Activated CD4-positive, alpha-beta T cell treated with anti-CD3 and anti-CD28 coated beads, Interleukin-2, amount 10 ng/mL, durations not matched to agents 7 days and 5 days (primary cell): ENCODE data around the gene FAM89B. TPM values are rescaled to one million over a fixed set of nuclear protein-coding genes. Genes with fewer than 3 reads are reported as not detected.
A peak's percentile ranks its signal among the peaks of the same experiment; 100 is the strongest.
"Not testable (repeated sequence)": the region's sequence is repeated elsewhere in the genome, so short reads cannot be mapped to it uniquely, and the experiment has no call there.

Experiments
- CTCF ChIA-PET: fragments of 350-600 bp; sonication (Branson Sonifier 250); formaldehyde crosslinking; loops from one replicate; lab custom pipeline; 2021; ENCODE audit warnings: antibody characterized with exemption; lab: Charles Lee
- POLR2A ChIA-PET: fragments of 350-600 bp; sonication (Branson Sonifier 250); formaldehyde crosslinking; loops from one replicate; lab custom pipeline; 2021; ENCODE audit warnings: antibody characterized with exemption; lab: Charles Lee
- DNase-seq: peaks from one replicate; pipeline ENCODE4 v3.0.0-alpha.2; 2020
- H3K27ac Mint-ChIP-seq: one replicate; pipeline ENCODE4 v1.8.0; 2021; ENCODE audit warnings: mild to moderate bottlenecking, moderate library complexity, mixed read lengths
- H3K27me3 Mint-ChIP-seq: one replicate; pipeline ENCODE4 v1.8.0; 2021; ENCODE audit warnings: mixed read lengths
- H3K36me3 Mint-ChIP-seq: one replicate; pipeline ENCODE4 v1.8.0; 2021; ENCODE audit warnings: low read depth, mixed read lengths
- H3K4me1 Mint-ChIP-seq: one replicate; pipeline ENCODE4 v1.8.0; 2021; ENCODE audit warnings: mixed read lengths
- H3K4me3 Mint-ChIP-seq: one replicate; pipeline ENCODE4 v1.8.0; 2021; ENCODE audit warnings: mild to moderate bottlenecking, moderate library complexity, mixed read lengths
- H3K9me3 Mint-ChIP-seq: one replicate; pipeline ENCODE4 v1.8.0; 2021; ENCODE audit warnings: mixed read lengths
- total RNA-seq, 2 experiments: library from RNA; stranded (reverse); gene quantifications; one replicate each; pipeline ENCODE4 v1.2.3, GENCODE V29; 2021

The FAM89B gene
- 10 to 100 TPM; 34.1 to 42.1 TPM for total RNA-seq

DNA sequence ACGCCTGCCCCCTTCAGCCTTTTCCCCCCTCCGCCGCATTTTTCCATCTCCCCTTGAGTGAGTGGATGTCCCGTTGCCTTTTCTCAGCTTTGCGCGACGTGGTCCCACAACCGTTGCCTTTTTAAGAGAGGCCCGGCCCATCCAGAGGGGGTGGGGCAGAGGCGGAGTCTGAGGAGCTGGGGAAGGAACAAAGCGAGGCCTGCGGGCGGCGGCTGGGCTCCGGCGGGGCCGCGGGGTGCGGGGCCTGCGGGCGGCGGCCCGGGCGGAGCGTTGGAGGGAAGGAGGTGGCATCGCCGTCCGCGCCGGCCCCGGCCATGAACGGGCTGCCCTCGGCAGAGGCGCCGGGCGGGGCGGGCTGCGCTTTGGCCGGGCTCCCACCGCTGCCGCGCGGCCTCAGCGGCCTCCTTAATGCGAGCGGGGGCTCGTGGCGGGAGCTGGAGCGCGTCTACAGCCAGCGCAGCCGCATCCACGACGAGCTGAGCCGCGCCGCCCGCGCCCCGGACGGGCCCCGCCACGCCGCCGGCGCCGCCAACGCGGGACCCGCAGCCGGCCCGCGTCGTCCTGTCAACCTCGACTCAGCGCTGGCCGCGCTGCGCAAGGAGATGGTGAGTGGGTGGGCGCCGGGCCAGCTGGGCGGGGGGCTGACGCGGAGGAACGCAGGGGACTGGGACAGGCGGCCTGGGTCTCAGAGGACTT is at the start of gene FAM89B:
Gene FAM89B, plus strand, starts transcription at position 183 of the 696 bp plus-strand sequence. Its CDS starts 132 bp downstream, at position 315.
- peak within 1 kb of the TSS; percentile 99 for H3K27ac Mint-ChIP-seq
- H3K4me3 Mint-ChIP-seq, result peak within 1 kb of the TSS; percentile 99
- peaks cover 47% of the 10 kb centered on the region for H3K4me1 Mint-ChIP-seq
- H3K36me3 Mint-ChIP-seq, result peaks cover 28% of the 10 kb centered on the region
- CTCF ChIA-PET, result interaction anchor here (0.6 to 6.0 kb wide), 17 partner anchors 8 to 202 kb away, joined by 3 to 57 read pairs (median 5); partner anchors contain the start of genes LTBP3, MAP3K11 and PCNX3
- no peaks in the 10 kb centered on the region for H3K9me3 Mint-ChIP-seq
- POLR2A ChIA-PET, result interaction anchor here (0.6 to 1.0 kb wide), 3 partner anchors 16 to 793 kb away, joined by 3 read pairs; partner anchors contain the start of gene NEAT1
- DNase-seq, result peak; percentile 94
- no peaks in the 10 kb centered on the region for H3K27me3 Mint-ChIP-seq

DNA sequence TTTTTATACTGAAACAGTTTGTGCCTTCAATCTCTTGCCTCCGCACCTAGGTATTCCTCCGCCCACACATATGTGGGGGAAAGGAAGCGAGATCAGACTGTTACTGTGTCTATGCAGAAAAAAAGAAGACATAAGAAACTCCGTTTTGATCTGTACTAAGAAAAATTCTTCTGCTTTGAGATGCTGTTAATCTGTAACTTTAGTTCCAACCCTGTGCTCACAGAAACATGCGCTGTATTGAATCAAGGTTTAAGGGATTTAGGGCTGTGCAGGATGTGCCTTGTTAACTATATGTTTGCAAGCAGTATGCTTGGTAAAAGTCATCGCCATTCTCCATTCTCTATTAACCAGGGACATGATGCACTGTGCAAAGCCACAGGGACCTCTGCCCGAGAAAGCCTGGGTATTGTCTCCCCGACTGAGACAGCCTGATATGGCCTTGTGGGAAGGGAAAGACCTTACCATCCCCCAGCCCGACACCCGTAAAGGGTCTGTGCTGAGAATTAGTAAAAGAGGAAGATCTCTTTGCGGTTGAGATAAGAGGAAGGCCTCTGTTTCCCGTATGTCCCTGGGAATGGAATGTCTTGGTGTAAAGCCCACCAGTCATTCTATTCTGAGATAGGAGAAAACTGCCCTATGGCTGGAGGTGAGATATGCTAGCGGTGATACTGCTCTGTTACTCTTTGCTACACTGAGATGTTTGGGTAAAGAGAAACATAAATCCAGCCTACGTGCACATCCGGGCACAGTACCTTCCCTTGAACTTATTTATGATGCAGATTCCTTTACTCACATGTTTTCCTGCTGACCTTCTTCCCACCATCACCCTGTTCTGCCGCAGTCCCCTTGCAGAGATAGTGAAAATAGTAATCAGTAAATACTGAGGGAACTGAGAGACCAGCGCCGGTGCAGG is 49.4 kb upstream of the FAM89B start:
- H3K4me3 Mint-ChIP-seq, result peak overlapping the region; percentile 40
- CTCF ChIA-PET, result interaction anchor here (1.3 kb wide), 1 partner anchor 34 kb away, joined by 4 read pairs; no protein-coding TSS in a partner anchor
- H3K9me3 Mint-ChIP-seq, H3K27me3 Mint-ChIP-seq, DNase-seq, POLR2A ChIA-PET, H3K36me3 Mint-ChIP-seq: not testable (repeated sequence)
- H3K4me1 Mint-ChIP-seq, result peaks cover 51% of the 10 kb centered on the region
- peak overlapping the region; percentile 88 for H3K27ac Mint-ChIP-seq

DNA sequence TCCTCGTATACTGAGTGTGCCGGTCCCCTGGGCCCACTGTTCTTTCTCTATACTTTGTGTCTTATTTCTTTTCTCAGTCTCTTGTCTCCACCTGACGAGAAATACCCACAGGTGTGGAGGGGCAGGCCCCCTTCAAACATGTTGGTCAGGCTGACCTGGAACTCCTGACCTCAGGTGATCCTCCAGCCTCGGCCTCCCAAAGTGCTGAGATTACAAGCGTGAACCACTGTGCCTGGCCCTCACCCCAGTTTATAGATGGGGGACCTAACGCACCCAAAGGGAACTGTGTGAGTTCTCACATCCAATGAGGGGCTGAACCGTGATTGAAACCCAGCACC is 48.7 kb upstream of the FAM89B start:
- POLR2A ChIA-PET, H3K27me3 Mint-ChIP-seq, H3K36me3 Mint-ChIP-seq, DNase-seq, CTCF ChIA-PET, H3K9me3 Mint-ChIP-seq: not testable (repeated sequence)
- peaks cover 52% of the 10 kb centered on the region for H3K4me1 Mint-ChIP-seq
- peak overlapping the region; percentile 40 for H3K4me3 Mint-ChIP-seq
- H3K27ac Mint-ChIP-seq, result peak overlapping the region; percentile 88

DNA sequence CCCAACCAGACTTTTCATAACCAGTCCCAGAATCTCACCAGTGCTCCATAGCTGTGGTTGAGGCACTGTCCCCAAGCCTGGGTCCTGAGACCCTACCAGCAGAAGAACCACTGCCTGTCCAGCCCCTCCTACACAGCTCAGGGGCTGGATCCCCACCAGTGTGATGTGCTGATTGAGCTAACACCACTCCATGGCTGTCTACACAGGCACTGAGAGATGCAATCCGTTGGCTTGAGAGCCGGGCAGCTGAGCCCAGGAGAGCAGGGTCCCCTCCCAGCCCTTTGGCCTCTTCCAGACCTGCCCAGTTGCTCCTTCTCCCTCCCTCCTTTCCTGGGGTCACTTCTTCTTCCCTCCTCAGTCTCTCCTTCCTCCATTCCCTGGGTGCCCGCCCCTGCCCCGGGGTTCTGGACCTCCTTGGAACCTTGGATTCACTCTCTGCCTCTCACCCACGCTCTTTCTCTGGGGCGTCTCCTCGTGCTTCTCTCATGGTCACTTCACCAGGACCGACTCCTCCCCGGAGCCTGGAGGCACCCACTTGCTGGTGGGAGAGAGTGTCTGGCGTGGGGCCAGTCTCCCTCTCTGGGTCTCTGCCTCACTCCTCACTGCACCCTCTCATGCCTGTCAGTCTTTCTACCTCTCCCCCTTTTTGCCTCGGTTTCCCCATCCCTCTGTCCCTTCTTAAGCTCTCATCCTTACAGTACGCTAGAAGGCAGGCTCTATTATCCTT is 48.2 kb upstream of the FAM89B start:
- H3K4me3 Mint-ChIP-seq, result peak overlapping the region; percentile 40
- peak overlapping the region; percentile 92 for H3K27ac Mint-ChIP-seq
- ChIA-PET CTCF (interaction anchor here (0.6 to 7.9 kb wide), 6 partner anchors 12 to 108 kb away, joined by 4 to 75 read pairs (median 8); no protein-coding TSS in a partner anchor), POLR2A (interaction anchor here (1.2 kb wide), 1 partner anchor 25 kb away, joined by 12 read pairs; the partner anchor contains the start of gene MALAT1)
- H3K27me3 Mint-ChIP-seq, result no peaks in the 10 kb centered on the region
- peaks cover 56% of the 10 kb centered on the region for H3K4me1 Mint-ChIP-seq
- H3K9me3 Mint-ChIP-seq, result no peaks in the 10 kb centered on the region
- no peak for DNase-seq
- H3K36me3 Mint-ChIP-seq, result peaks cover 13% of the 10 kb centered on the region

DNA sequence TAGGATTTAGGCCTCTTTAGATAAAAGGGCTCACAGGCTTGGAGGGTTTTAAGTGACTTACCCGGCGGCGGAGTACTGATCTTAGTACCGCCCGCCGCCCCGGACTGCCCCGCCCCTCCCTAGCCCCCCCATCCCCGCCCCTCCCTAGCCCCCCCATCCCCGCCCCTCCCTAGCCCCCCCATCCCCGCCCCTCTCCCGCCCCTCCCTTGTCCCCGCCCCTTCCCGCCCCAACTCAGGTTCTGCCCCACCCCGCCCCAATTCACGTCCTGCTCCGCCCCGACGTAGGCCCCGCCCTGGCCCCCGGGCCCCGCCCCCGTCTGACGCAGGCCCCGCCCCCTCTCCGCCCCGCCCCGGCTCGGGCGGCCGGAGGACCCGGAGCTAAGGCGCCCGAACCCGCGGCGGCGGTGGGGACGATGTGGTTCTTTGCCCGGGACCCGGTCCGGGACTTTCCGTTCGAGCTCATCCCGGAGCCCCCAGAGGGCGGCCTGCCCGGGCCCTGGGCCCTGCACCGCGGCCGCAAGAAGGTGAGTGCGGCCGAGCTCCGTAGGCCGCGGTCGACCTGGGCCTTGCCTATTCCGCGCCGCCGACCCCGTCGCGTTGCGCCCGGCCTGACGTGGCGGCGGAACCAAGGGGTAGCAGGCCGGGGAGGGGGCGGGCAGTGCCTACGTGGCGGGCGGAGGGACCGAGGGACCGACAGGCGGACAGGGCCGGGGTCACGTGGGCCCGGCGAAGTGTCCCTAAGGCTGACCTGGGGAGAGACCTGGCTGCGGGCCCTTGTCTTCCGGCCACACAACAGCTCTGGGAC is 47.4 kb upstream of the FAM89B start, which contains the start of gene SCYL1:
Gene SCYL1, plus strand, starts transcription at position 343 of the 805 bp plus-strand sequence. Its CDS starts 71 bp downstream, at position 414.
- no peaks in the 10 kb centered on the region for H3K27me3 Mint-ChIP-seq
- H3K4me1 Mint-ChIP-seq, result peaks cover 63% of the 10 kb centered on the region
- peak within 1 kb of the TSS; percentile 81 for H3K4me3 Mint-ChIP-seq
- H3K27ac Mint-ChIP-seq, result peak within 1 kb of the TSS; percentile 92
- H3K9me3 Mint-ChIP-seq, result no peaks in the 10 kb centered on the region
- peak; percentile 78 for DNase-seq
- H3K36me3 Mint-ChIP-seq, result peaks cover 13% of the 10 kb centered on the region
- POLR2A ChIA-PET, result interaction anchor here (1.0 to 1.2 kb wide), 2 partner anchors 26 to 102 kb away, joined by 4 to 12 read pairs; partner anchors contain the start of genes MALAT1 and NEAT1
- CTCF ChIA-PET, result interaction anchor here (0.6 to 7.9 kb wide), 8 partner anchors 8 to 110 kb away, joined by 3 to 75 read pairs (median 6); no protein-coding TSS in a partner anchor

DNA sequence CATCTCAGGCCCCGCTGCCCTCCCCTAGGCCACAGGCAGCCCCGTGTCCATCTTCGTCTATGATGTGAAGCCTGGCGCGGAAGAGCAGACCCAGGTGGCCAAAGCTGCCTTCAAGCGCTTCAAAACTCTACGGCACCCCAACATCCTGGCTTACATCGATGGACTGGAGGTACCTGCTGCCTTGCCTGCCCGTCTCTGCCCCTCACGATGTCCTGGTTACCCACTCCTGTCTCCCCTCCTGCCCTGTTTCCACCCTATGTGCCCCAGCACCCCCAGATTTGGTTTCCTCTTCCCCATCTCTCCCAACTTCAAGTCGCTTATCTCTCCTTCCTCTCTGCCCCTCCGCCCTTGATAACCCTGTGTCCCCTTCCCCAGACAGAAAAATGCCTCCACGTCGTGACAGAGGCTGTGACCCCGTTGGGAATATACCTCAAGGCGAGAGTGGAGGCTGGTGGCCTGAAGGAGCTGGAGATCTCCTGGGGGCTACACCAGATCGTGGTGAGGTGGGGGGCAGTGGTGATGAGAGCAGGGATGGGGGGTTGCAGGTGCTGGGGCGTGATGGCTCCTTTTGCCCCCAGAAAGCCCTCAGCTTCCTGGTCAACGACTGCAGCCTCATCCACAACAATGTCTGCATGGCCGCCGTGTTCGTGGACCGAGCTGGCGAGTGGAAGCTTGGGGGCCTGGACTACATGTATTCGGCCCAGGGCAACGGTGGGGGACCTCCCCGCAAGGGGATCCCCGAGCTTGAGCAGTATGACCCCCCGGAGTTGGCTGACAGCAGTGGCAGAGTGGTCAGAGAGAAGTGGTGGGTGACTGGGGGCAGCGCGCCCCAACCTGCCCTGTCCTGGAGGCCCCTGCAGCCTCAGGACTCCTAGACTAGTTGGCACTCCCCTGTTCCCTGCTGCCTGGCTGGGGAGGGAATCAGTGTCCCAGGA is 46.5 kb upstream of the FAM89B start:
- ChIA-PET POLR2A (interaction anchor here (1.0 to 1.2 kb wide), 2 partner anchors 27 to 103 kb away, joined by 4 to 12 read pairs; partner anchors contain the start of genes MALAT1 and NEAT1), CTCF (interaction anchor here (0.6 to 7.9 kb wide), 8 partner anchors 9 to 459 kb away, joined by 3 to 75 read pairs (median 6); no protein-coding TSS in a partner anchor)
- Mint-ChIP-seq H3K36me3 (peaks cover 17% of the 10 kb centered on the region), H3K4me3 (peak overlapping the region; percentile 81), H3K27me3 (no peaks in the 10 kb centered on the region), H3K9me3 (no peaks in the 10 kb centered on the region), H3K27ac (peak overlapping the region; percentile 75), H3K4me1 (peaks cover 69% of the 10 kb centered on the region)
- no peak for DNase-seq

DNA sequence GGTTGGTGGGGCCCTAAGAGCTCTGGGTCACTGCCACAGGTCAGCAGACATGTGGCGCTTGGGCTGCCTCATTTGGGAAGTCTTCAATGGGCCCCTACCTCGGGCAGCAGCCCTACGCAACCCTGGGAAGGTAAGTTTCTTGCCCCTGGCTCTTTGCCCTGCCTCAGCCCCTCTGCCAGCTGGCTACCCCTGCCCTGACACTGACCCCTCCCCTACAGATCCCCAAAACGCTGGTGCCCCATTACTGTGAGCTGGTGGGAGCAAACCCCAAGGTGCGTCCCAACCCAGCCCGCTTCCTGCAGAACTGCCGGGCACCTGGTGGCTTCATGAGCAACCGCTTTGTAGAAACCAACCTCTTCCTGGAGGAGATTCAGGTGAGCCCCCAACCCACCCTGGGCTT is 45.6 kb upstream of the FAM89B start:
- peaks cover 68% of the 10 kb centered on the region for H3K4me1 Mint-ChIP-seq
- H3K27ac Mint-ChIP-seq, result no peak overlapping the region
- POLR2A ChIA-PET, result no interaction called here

DNA sequence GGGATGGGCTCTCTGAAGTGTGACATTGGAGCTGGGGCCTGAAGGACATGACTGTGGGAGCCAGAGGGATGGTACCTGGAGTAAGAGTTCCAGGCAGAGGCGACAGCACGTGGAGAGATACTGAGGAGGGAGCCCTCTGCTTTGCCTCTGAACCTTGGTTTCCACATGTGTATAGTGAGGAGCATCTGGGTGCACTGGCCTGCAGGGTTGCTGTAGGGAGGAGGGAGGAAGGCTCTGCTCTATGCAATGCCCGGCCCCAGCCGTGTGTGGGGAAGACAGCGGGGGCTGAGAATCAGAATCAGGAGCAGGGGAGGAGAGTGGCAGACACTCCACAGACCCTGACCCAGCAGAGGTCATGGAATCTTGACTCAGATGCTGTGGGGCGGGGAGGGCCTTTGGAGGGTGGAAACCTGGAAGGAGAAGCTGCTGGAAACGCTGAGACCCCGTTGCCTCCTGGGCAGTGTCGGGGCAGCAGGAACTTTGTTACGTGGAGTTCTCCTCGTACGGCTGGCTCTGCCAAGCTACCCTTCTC is 43.5 kb upstream of the FAM89B start:
- Mint-ChIP-seq H3K27ac (no peak overlapping the region), H3K36me3 (peaks cover 33% of the 10 kb centered on the region), H3K9me3 (no peaks in the 10 kb centered on the region), H3K4me3 (no peak overlapping the region), H3K27me3 (no peaks in the 10 kb centered on the region), H3K4me1 (peaks cover 46% of the 10 kb centered on the region)
- DNase-seq, result no peak
- CTCF ChIA-PET, result interaction anchor here (1.4 to 7.9 kb wide), 3 partner anchors 11 to 65 kb away, joined by 4 to 75 read pairs (median 6); no protein-coding TSS in a partner anchor
- POLR2A ChIA-PET, result no interaction called here

More for the DNA sequence above, 45.6 kb upstream of the FAM89B start:
- peak overlapping the region; percentile 81 for H3K4me3 Mint-ChIP-seq
- H3K36me3 Mint-ChIP-seq, result peaks cover 27% of the 10 kb centered on the region
- H3K9me3 Mint-ChIP-seq, result no peaks in the 10 kb centered on the region
- CTCF ChIA-PET, result interaction anchor here (1.1 to 7.9 kb wide), 4 partner anchors 10 to 110 kb away, joined by 3 to 75 read pairs (median 8); no protein-coding TSS in a partner anchor
- DNase-seq, result no peak
- no peaks in the 10 kb centered on the region for H3K27me3 Mint-ChIP-seq

DNA sequence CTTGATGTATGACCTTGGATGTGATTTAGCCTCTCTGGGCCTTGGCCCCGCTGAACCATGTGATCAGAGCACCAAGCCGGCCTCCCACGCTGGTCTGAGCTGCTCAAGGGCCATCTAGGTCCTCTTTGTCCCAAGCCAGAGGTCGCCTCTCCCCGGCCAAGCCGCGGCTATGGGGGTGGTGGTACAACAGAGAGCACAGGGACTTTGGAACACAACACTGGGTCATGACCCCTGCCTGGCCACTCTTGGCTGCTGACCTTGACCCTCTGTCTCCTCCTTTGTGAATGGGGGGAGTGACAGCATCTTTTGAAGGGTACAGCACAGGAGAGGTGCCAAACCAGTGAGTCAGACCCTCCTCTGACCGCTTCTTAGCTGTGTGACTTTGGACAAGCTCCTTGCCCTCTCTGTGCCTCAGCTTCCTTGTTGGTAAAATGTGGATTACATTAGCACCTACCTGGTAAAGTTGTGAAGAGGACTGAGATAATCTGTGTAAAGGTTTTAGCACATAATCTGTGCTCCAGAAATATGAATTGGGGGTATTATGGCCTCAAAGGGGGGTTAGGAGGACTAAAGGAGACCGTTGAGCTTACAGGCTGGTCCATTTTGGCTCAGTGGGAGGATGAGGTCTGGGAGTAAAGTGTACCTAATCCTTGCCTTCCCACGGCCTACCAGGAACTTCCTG is 42.7 kb upstream of the FAM89B start:
- H3K36me3 Mint-ChIP-seq, result peaks cover 30% of the 10 kb centered on the region
- no peaks in the 10 kb centered on the region for H3K27me3 Mint-ChIP-seq
- peaks cover 39% of the 10 kb centered on the region for H3K4me1 Mint-ChIP-seq
- ChIA-PET POLR2A (no interaction called here), CTCF (interaction anchor here (1.0 to 7.9 kb wide), 6 partner anchors 11 to 134 kb away, joined by 3 to 75 read pairs (median 3); no protein-coding TSS in a partner anchor)
- DNase-seq, result no peak
- peak overlapping the region; percentile 84 for H3K27ac Mint-ChIP-seq
- H3K9me3 Mint-ChIP-seq, result no peaks in the 10 kb centered on the region
- H3K4me3 Mint-ChIP-seq, result no peak overlapping the region

DNA sequence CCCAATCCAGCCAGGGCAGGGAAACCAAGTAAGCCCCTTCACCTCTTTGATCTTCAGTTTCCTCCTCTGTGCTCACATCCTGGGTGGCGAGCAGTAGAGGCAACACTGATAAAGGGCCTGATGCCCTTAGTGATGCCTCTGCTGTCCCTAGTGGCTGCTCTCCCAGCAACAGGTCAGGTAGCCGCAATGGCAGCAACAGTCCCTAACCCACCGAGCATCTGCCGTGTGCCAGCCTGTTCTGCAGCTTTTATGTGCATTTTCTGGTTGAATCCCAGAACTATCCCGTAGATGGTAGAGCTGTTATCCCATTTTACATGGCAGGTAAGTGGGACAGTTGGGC is 42.2 kb upstream of the FAM89B start:
- H3K9me3 Mint-ChIP-seq, result no peaks in the 10 kb centered on the region
- no peaks in the 10 kb centered on the region for H3K27me3 Mint-ChIP-seq
- ChIA-PET CTCF (interaction anchor here (1.0 to 7.9 kb wide), 7 partner anchors 10 to 133 kb away, joined by 3 to 75 read pairs (median 3); no protein-coding TSS in a partner anchor), POLR2A (no interaction called here)
- peaks cover 30% of the 10 kb centered on the region for H3K36me3 Mint-ChIP-seq
- H3K27ac Mint-ChIP-seq, result peak overlapping the region; percentile 84
- no peak overlapping the region for H3K4me3 Mint-ChIP-seq
- H3K4me1 Mint-ChIP-seq, result peaks cover 39% of the 10 kb centered on the region
- DNase-seq, result peak; percentile 47
